ENCODE results near the gene SCARB1.

GRCh38 chr12:124824195-124824594, 39.5 kb downstream of the SCARB1 start:
- TF ChIP-seq CTCF (IDR thresholded peaks at IDR 0.05) (no peak), ZFX (IDR thresholded peaks at IDR 0.05; ENCODE audit: borderline replicate concordance) (no peak)

All from 22Rv1 (cell line).